ENCODE results near the gene NOTUM.
A peak's percentile ranks its signal among the peaks of the same experiment; 100 is the strongest.

NOTUM gene

DNA sequence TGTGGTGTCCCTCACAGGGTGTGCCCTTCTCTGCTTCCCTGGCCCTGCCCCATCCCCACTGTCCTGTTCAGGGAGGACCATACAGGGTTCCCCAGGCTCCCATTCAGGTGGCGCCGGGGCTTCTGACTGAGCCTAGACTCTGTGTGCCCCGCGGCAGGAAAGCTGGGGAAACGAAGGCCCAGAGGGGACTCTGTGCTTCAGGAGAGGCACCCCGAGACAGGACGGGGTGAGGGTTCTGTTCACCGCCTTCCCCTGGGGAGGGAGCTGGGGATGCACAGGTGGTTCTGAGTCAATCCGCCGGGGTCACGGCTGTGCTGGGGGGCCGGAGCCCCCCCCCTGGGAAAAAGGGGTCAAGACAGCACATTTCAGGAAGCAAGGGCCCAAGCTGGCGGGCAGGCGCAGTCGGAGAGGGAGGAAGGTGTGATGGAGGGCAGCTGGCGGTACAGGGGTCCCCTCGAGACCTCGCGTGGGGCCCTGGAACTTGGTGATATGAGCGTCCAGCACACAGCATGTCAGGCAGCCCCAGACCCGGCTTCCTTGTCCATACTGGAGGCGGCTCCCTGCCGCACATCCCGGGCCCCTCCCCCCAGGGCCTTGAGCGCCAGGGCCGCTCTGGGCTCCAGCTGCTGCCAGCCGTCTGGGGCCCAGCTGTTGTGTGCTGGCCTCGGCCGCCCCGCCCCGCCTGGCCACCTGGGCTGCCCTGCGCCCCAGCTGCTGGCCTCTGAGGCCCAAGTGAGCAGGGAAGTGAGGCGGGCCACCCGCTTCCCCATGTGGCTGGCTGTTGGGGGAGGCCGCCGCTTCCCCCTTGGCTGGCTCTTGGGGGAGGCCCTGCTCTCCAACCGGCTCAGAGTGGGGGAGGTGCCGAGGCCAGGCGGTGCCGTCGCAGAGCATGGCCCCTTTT is 5.6 kb upstream of the NOTUM start:
- H3K4me3 ChIP-seq (replicated peaks; ENCODE audit: low read depth, low read length) = no peak overlapping the region
- TF ChIP-seq, protein P1, sequence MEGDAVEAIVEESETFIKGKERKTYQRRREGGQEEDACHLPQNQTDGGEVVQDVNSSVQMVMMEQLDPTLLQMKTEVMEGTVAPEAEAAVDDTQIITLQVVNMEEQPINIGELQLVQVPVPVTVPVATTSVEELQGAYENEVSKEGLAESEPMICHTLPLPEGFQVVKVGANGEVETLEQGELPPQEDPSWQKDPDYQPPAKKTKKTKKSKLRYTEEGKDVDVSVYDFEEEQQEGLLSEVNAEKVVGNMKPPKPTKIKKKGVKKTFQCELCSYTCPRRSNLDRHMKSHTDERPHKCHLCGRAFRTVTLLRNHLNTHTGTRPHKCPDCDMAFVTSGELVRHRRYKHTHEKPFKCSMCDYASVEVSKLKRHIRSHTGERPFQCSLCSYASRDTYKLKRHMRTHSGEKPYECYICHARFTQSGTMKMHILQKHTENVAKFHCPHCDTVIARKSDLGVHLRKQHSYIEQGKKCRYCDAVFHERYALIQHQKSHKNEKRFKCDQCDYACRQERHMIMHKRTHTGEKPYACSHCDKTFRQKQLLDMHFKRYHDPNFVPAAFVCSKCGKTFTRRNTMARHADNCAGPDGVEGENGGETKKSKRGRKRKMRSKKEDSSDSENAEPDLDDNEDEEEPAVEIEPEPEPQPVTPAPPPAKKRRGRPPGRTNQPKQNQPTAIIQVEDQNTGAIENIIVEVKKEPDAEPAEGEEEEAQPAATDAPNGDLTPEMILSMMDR (IDR thresholded peaks at IDR 0.05; ENCODE audit: low read length, missing control alignments) = no peak
- peak; percentile 49 for DNase-seq (ENCODE audit: low read depth)

GRCh38 chr17:81964081-81964849 is 3.3 kb upstream of the NOTUM start:
- DNase-seq (ENCODE audit: low read depth) = no peak
- TF ChIP-seq, protein P1 (IDR thresholded peaks at IDR 0.05; ENCODE audit: low read length, missing control alignments) = no peak
- H3K4me3 ChIP-seq (replicated peaks; ENCODE audit: low read depth, low read length) = no peak overlapping the region

- DNase-seq (ENCODE audit: low read depth) = no peak
- no peak overlapping the region for H3K4me3 ChIP-seq (replicated peaks; ENCODE audit: low read depth, low read length)
- TF ChIP-seq, protein P1 (IDR thresholded peaks at IDR 0.05; ENCODE audit: low read length, missing control alignments) = no peak
These were observed 1.8 kb upstream of the NOTUM start for GRCh38 chr17:81962499-81963441.

DNA sequence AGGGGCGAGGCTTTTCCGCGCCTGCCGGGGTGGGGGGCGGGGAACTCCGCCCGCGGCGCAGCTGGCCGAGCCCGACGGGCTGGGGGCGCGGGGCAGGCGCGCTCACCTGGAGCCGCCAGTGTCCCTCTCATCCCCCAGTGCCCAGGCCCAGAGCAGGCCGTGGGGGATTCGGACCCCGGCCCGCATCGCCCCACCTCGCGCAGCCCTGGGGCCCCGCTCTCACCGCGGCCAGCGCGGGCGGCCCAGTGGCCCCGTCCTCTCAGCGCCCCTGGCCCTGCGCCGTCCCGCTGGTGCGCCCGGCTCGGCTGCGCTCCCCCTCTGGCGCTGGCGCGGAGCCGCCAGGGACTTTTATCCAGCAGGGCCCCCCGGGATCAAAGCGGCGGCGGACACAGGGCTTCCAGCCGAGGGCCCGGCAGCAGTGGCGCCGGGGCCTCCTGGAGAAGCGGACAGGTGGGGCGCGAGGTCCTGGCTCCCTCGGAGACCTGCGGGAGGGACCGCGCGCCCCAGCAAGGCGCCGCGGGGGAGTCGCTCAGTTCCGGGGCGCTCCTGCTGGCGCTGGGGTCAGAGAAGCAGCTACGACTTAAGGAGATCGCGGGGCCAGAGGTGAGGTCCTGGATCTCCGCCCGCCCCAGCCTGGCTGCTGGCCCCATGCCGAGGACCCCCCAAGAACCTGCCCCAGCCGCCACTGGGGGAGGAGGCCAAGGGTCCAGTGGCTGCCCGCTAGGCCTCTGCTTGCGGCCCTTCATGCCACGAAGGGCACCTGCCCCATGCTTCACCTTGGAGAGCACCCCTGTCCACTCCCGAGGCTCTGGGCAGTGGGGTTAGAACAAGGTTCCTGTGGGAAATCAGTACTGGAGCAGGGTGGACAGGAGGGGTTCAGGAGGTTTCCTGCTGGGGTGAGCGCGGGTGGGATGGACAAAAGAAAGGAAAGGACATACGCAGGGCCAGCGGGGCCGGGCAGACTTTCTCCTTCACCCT is 823 bp upstream of the NOTUM start:
- no peak for DNase-seq (ENCODE audit: low read depth)
- TF ChIP-seq, protein P1 (IDR thresholded peaks at IDR 0.05; ENCODE audit: low read length, missing control alignments) = no peak
- H3K4me3 ChIP-seq (replicated peaks; ENCODE audit: low read depth, low read length) = no peak overlapping the region

DNA sequence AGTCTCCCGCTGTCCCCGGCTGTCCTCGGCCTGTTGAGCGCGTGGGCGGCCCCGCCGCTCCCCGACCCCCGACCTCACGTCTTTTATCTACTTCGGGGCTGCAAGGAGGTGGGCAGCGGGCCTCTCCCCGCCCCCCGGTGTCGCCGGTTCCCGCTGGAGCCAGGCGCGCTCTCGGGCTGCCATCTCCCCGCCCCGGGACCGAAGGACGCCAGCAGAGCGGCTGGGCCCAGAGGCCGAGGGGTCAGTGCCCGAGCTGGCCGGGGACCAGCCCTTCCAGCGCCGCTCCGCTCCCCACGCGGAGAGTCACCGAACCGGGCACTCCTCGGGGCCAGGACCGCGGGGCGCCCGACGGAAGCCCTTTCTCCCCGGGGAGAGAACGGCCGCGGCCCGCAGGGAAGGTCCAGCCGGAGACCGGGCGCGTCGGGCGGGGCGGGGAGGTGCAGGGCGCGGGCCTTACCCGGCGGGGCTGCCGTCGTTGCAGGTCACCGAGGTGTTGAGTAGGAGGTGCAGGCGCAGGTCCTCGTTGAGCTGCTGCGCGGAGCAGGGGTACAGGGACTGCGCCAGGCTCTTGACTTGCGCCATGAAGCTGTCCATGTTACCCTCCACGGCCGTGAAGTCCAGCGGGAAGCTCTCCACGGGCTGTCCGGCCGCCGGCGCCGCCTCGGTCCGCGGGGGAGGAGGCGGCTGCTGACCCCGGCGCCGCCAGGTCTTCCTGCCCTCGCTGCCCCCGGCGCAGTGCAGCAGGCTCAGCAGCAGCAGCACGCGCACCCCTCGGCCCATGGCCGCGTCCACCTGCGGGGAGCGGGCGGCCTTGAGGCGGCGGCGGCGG is 643 bp downstream of the NOTUM start:
- TF ChIP-seq, protein P1 (IDR thresholded peaks at IDR 0.05; ENCODE audit: low read length, missing control alignments) = no peak
- no peak overlapping the region for H3K4me3 ChIP-seq (replicated peaks; ENCODE audit: low read depth, low read length)
- DNase-seq (ENCODE audit: low read depth) = no peak
